IMR-90 (cell line): Measurements from ENCODE around the gene CD99. TPM values are rescaled to one million over a fixed set of nuclear protein-coding genes. Genes with fewer than 3 reads are reported as not detected.

Experiments
- ATAC-seq: fragments of 200-7000 bp; cut with Tn5 transposase; 2 replicates; pipeline ENCODE4 v1.9.1; 2020; ENCODE audit warnings: low read depth, mild to moderate bottlenecking, moderate library complexity
- BruUV-seq: library from RNA; stranded (reverse); fragments of 400-500 nt; replicated peaks from 2 replicates; lab custom pipeline; 2021; lab: Mats Ljungman, UMichigan
- CTCF ChIA-PET: fragments of 300-600 bp; formaldehyde crosslinking; extraction: SDS; loops from one replicate; lab custom pipeline; 2021; ENCODE audit warnings: antibody characterized with exemption; lab: Yijun Ruan, JAX
- POLR2A ChIA-PET: fragments of 300-600 bp; sonication (Branson Sonifier 250); formaldehyde crosslinking; loops from one replicate; lab custom pipeline; 2022; ENCODE audit warnings: antibody characterized with exemption; ENCODE audit not compliant: unreplicated experiment; lab: Charles Lee
- DNase-seq: peaks from one replicate; pipeline ENCODE4 v3.0.0; 2013
- H2AFZ ChIP-seq: replicated peaks from 2 replicates; pipeline ENCODE3; 2013; ENCODE audit warnings: low read length, mild to moderate bottlenecking; ENCODE audit not compliant: poor library complexity
- H2AK5ac ChIP-seq: 2 replicates; pipeline ENCODE4 v1.6.1; 2013; ENCODE audit warnings: low read depth, low read length, inconsistent platforms
- H2AK9ac ChIP-seq: replicated peaks from 2 replicates; pipeline ENCODE3; 2013; ENCODE audit warnings: mild to moderate bottlenecking, low read depth, low read length, moderate library complexity; ENCODE audit not compliant: poor library complexity
- H2BK120ac ChIP-seq: 2 replicates; pipeline ENCODE4 v1.6.1; 2013; ENCODE audit warnings: low read depth, low read length, inconsistent platforms
- H2BK15ac ChIP-seq: 3 replicates; pipeline ENCODE4 v1.6.1; 2013; ENCODE audit warnings: low read depth, low read length, inconsistent platforms
- H2BK20ac ChIP-seq: 2 replicates; pipeline ENCODE4 v1.6.1; 2013; ENCODE audit warnings: low read depth, mild to moderate bottlenecking, inconsistent platforms, low read length, moderate library complexity
- H2BK5ac ChIP-seq: 2 replicates; pipeline ENCODE4 v1.6.1; 2013; ENCODE audit warnings: mild to moderate bottlenecking, low read depth, low read length, inconsistent platforms; ENCODE audit not compliant: poor library complexity, severe bottlenecking
- H3K14ac ChIP-seq: replicated peaks from 2 replicates; pipeline ENCODE4 v1.6.1; 2013; ENCODE audit warnings: low read depth, low read length, inconsistent platforms
- H3K18ac ChIP-seq: 2 replicates; pipeline ENCODE4 v1.6.1; 2013; ENCODE audit warnings: low read depth, low read length, control low read depth
- H3K23ac ChIP-seq: 2 replicates; pipeline ENCODE4 v1.6.1; 2013; ENCODE audit warnings: low read depth, low read length, inconsistent platforms
- H3K27ac ChIP-seq: 2 replicates; pipeline ENCODE4 v1.5.1; 2013; ENCODE audit warnings: mild to moderate bottlenecking, control low read depth, low read length; ENCODE audit not compliant: insufficient read depth
- H3K27me3 ChIP-seq: 2 replicates; pipeline ENCODE4 v1.6.1; 2013; ENCODE audit warnings: low read length; ENCODE audit not compliant: control insufficient read depth, insufficient read depth
- H3K36me3 ChIP-seq: 2 replicates; pipeline ENCODE4 v1.6.1; 2013; ENCODE audit warnings: low read length, mixed read lengths; ENCODE audit not compliant: control insufficient read depth, insufficient read depth
- H3K4ac ChIP-seq: 2 replicates; pipeline ENCODE4 v1.6.1; 2013; ENCODE audit warnings: low read depth, low read length, inconsistent platforms
- H3K4me1 ChIP-seq: 2 replicates; pipeline ENCODE4 v1.6.1; 2013; ENCODE audit warnings: low read length, mixed read lengths; ENCODE audit not compliant: control insufficient read depth, insufficient read depth
- H3K4me2 ChIP-seq: 2 replicates; pipeline ENCODE4 v1.6.1; 2013; ENCODE audit warnings: low read depth, mild to moderate bottlenecking, control low read depth, low read length, moderate library complexity
- H3K4me3 ChIP-seq: 2 replicates; pipeline ENCODE4 v1.5.1; 2013; ENCODE audit warnings: low read depth, mild to moderate bottlenecking, control low read depth, low read length, moderate library complexity; ENCODE audit not compliant: insufficient read depth
- H3K56ac ChIP-seq: 2 replicates; pipeline ENCODE4 v1.6.1; 2013; ENCODE audit warnings: low read length, inconsistent platforms; ENCODE audit not compliant: insufficient read depth; ENCODE audit errors: extremely low read depth
- H3K79me1 ChIP-seq, 2 experiments: 2 replicates each; pipeline ENCODE4 v1.6.1; 2013; ENCODE audit warnings: low read length in 2 of 2, inconsistent platforms in 1 of 2, low read depth in 1 of 2
- H3K9ac ChIP-seq: 2 replicates; pipeline ENCODE4 v1.6.1; 2013; ENCODE audit warnings: low read depth, low read length, control low read depth
- H3K9me1 ChIP-seq: 2 replicates; pipeline ENCODE4 v1.6.1; 2013; ENCODE audit warnings: low read length, inconsistent platforms; ENCODE audit not compliant: insufficient read depth
- H3K9me3 ChIP-seq: 2 replicates; pipeline ENCODE4 v1.6.1; 2013; ENCODE audit warnings: low read length; ENCODE audit not compliant: control insufficient read depth, insufficient read depth
- H4K20me1 ChIP-seq: 2 replicates; pipeline ENCODE4 v1.6.1; 2013; ENCODE audit warnings: low read length, inconsistent platforms; ENCODE audit not compliant: insufficient read depth
- H4K5ac ChIP-seq: 2 replicates; pipeline ENCODE4 v1.6.1; 2013; ENCODE audit warnings: mild to moderate bottlenecking, low read depth, low read length, control low read depth
- H4K8ac ChIP-seq, 2 experiments: 2 replicates each; pipeline ENCODE4 v1.6.1; 2013; ENCODE audit warnings: low read depth in 2 of 2, low read length in 2 of 2, control low read depth in 1 of 2, inconsistent platforms in 1 of 2
- H4K91ac ChIP-seq: 2 replicates; pipeline ENCODE4 v1.6.1; 2013; ENCODE audit warnings: low read depth, low read length, inconsistent platforms; ENCODE audit not compliant: insufficient read depth
- BHLHE40 ChIP-seq: fragments of 150-350 bp; IDR thresholded peaks from 2 replicates; pipeline ENCODE4 v1.6.1; 2016; ENCODE audit warnings: mild to moderate bottlenecking, low read depth, low read length
- CEBPB ChIP-seq: IDR thresholded peaks from 2 replicates; pipeline ENCODE4 v1.6.1; 2012; ENCODE audit warnings: low read depth, low read length, improper control_type of control experiment
- NFE2L2 ChIP-seq: fragments of 150-350 bp; IDR thresholded peaks from 2 replicates; pipeline ENCODE4 v1.6.1; 2016; ENCODE audit warnings: low read depth, mild to moderate bottlenecking, low read length
- POLR2A ChIP-seq: IDR thresholded peaks from 2 replicates; pipeline ENCODE4 v1.6.1; 2012; ENCODE audit warnings: mild to moderate bottlenecking, low read depth, low read length
- RAD21 ChIP-seq: IDR thresholded peaks from 2 replicates; pipeline ENCODE4 v1.6.1; 2012; ENCODE audit warnings: low read length, improper control_type of control experiment
- RFX5 ChIP-seq: IDR thresholded peaks from 2 replicates; pipeline ENCODE4 v1.8.0; 2012; ENCODE audit warnings: low read depth, mild to moderate bottlenecking, low read length, moderate library complexity
- WGBS, 2 experiments: methylation state at CpG; one replicate each; pipeline versions ENCODE4 v1.1.5 to v1.1.7; 2013; ENCODE audit warnings: missing lambda C conversion rate in 2 of 2; ENCODE audit not compliant: insufficient read length in 1 of 2; ENCODE audit errors: extremely low coverage in 2 of 2; 5-methylcytosine and 5-hydroxymethylcytosine counted together
- dilution Hi-C: fragments of 300-500 bp; cut with HindIII; formaldehyde crosslinking; loops from one replicate; pipeline ENCODE4 v1.14.3; 2018; ENCODE audit warnings: low sequenced_read_pairs; ENCODE audit not compliant: unreplicated experiment
- in situ Hi-C: fragments of 300-500 bp; cut with MboI; formaldehyde crosslinking; loops from 3 replicates; pipeline ENCODE4 v1.14.3; 2019; ENCODE audit warnings: low sequenced_read_pairs, inconsistent platforms, mixed read lengths
- intact Hi-C: fragments of 100-400 bp; cut with micrococcal nuclease; formaldehyde crosslinking; loops from 2 replicates; pipeline ENCODE4 v1.10.0; 2022
- polyA plus RNA-seq, 3 experiments: library from polyadenylated mRNA; depleted of rRNA; stranded (reverse); fragments of >200 nt; gene quantifications; 2 replicates each; pipeline ENCODE4 v1.2.3, GENCODE V29; 2012; ENCODE audit warnings: low replicate concordance in 1 of 3
- total RNA-seq: library from RNA; depleted of rRNA; stranded (reverse); fragments of >200 nt; gene quantifications from 2 replicates; pipeline ENCODE4 v1.2.3, GENCODE V29; 2012

CD99 gene
- total and polyA plus RNA-seq, 2 of the 4 experiments (the other 2 are of a cell fraction), result 102 to 369 TPM

- H4K20me1 ChIP-seq, result peaks cover 97% of the 10 kb centered on the region
- H3K23ac ChIP-seq, result no peak overlapping the region
- no peak overlapping the region for H2AK9ac ChIP-seq
- TF ChIP-seq NFE2L2, result no peak
- TF ChIP-seq POLR2A, result no peak
- no peak for TF ChIP-seq BHLHE40
- no peak for TF ChIP-seq RFX5
- TF ChIP-seq RAD21, result no peak
- no peak for TF ChIP-seq CEBPB
- H3K4me2 ChIP-seq, result no peak overlapping the region
- H2AK5ac ChIP-seq, result no peak overlapping the region
- no peak overlapping the region for H3K4ac ChIP-seq
- H2BK20ac ChIP-seq, result no peak overlapping the region
- peaks cover 5% of the 10 kb centered on the region for H3K36me3 ChIP-seq
- H3K4me3 ChIP-seq, result no peak overlapping the region
- ChIA-PET CTCF (no interaction called here), POLR2A (no interaction called here)
- H3K9me3 ChIP-seq, result no peaks in the 10 kb centered on the region
- H3K4me1 ChIP-seq, result peaks cover 15% of the 10 kb centered on the region
- peaks cover 23% of the 10 kb centered on the region for H3K9me1 ChIP-seq
- H2AFZ ChIP-seq, result no peak overlapping the region
- no peak overlapping the region for H4K91ac ChIP-seq
- DNase-seq, result no peak
- no peak overlapping the region for H3K56ac ChIP-seq
- H3K14ac ChIP-seq, result no peak overlapping the region
- BruUV-seq, result no TSS peak
- no peak overlapping the region; the same call in 1 of the 2 replicates for H4K5ac ChIP-seq
- dilution Hi-C loops (no loop called here), in situ Hi-C loops (no loop called here), intact Hi-C loops (no loop called here)
- 93% methylated on average over 7 of the region's 14 CpGs; no CpG with 5 or more reads in 1 of the 2 experiments for WGBS, 2 experiments
- no peak overlapping the region for H4K8ac ChIP-seq
- H2BK15ac ChIP-seq, result no peak overlapping the region
- no peak for ATAC-seq
- H2BK120ac ChIP-seq, result no peak overlapping the region
- H2BK5ac ChIP-seq, result no peak overlapping the region
- H3K27ac ChIP-seq, result no peak overlapping the region
- no peaks in the 10 kb centered on the region for H3K27me3 ChIP-seq
- peaks cover 11 to 83% of the 10 kb centered on the region in 2 experiments for H3K79me1 ChIP-seq
- no peak overlapping the region for H3K18ac ChIP-seq
- H3K9ac ChIP-seq, result no peak overlapping the region
Measured at GRCh38 chrX:2703991-2704369, 12.9 kb downstream of the CD99 start.
